Panc1 (cell line): ENCODE measurements around the gene SCRN2. TPM values are rescaled to one million over a fixed set of nuclear protein-coding genes. Genes with fewer than 3 reads are reported as not detected.

Experiments used
- ATAC-seq: fragments of 200-7000 bp; cut with Tn5 transposase; 2 replicates; pipeline ENCODE4 v1.9.1; 2020; ENCODE audit warnings: mild to moderate bottlenecking, moderate library complexity
- BruUV-seq: library from RNA; stranded (reverse); fragments of 400-500 nt; replicated peaks from 2 replicates; lab custom pipeline; 2021; lab: Mats Ljungman, UMichigan
- CTCF ChIA-PET: fragments of 300-600 bp; sonication (Branson Sonifier 250); formaldehyde crosslinking; loops from one replicate; lab custom pipeline; 2022; ENCODE audit warnings: antibody characterized with exemption; lab: Charles Lee
- POLR2A ChIA-PET: fragments of 300-600 bp; sonication (Branson Sonifier 250); formaldehyde crosslinking; loops from one replicate; lab custom pipeline; 2022; ENCODE audit warnings: antibody characterized with exemption; lab: Charles Lee
- DNase-seq: peaks from one replicate; pipeline ENCODE4 v3.0.0-alpha.2; 2010; ENCODE audit warnings: low read depth, low spot score
- H3K27ac ChIP-seq: 2 replicates; pipeline ENCODE4 v1.5.1; 2011; ENCODE audit warnings: mild to moderate bottlenecking, low read length, inconsistent platforms
- H3K27me3 ChIP-seq: fragments of 200-500 bp; sonication (Bioruptor generic); 2 replicates; pipeline ENCODE4 v1.6.0; 2014; ENCODE audit warnings: low read length, inconsistent platforms; ENCODE audit not compliant: control insufficient read depth, insufficient read depth
- H3K36me3 ChIP-seq: fragments of 200-500 bp; sonication (Bioruptor generic); 2 replicates; pipeline ENCODE4 v1.5.1; 2014; ENCODE audit warnings: inconsistent platforms, mild to moderate bottlenecking, low read length, moderate library complexity; ENCODE audit not compliant: control insufficient read depth, insufficient read depth
- H3K4me1 ChIP-seq: 2 replicates; pipeline ENCODE4 v1.5.1; 2011; ENCODE audit warnings: inconsistent platforms, mild to moderate bottlenecking, low read length, moderate library complexity; ENCODE audit not compliant: control insufficient read depth, insufficient read depth
- H3K4me3 ChIP-seq, 2 experiments: 2 replicates each; pipeline ENCODE4 v1.5.1; 2011 to 2012; ENCODE audit warnings: low read depth in 2 of 2, low read length in 2 of 2, mild to moderate bottlenecking in 2 of 2, inconsistent platforms in 1 of 2, moderate library complexity in 1 of 2
- H3K9me3 ChIP-seq: fragments of 200-500 bp; sonication (Bioruptor generic); 2 replicates; pipeline ENCODE4 v1.5.1; 2014; ENCODE audit warnings: low read depth, mild to moderate bottlenecking, inconsistent platforms, low read length, moderate library complexity; ENCODE audit not compliant: control insufficient read depth, insufficient read depth
- CTCF ChIP-seq: fragments of 450-650 bp; IDR thresholded peaks from 2 replicates; pipeline ENCODE4 v1.5.1; 2017; ENCODE audit warnings: mild to moderate bottlenecking
- POLR2AphosphoS5 ChIP-seq: IDR thresholded peaks from 2 replicates; pipeline ENCODE4 v1.6.1; 2012; ENCODE audit warnings: mild to moderate bottlenecking, low read depth, low read length, moderate library complexity
- REST ChIP-seq, 2 experiments: IDR thresholded peaks; 2 replicates each; pipeline ENCODE4 v1.6.1; 2011 to 2012; ENCODE audit warnings: low read depth in 2 of 2, control low read depth in 1 of 2, low read length in 1 of 2, mild to moderate bottlenecking in 1 of 2, moderate library complexity in 1 of 2; ENCODE audit not compliant: insufficient read depth in 1 of 2
- SIN3A ChIP-seq: IDR thresholded peaks from 2 replicates; pipeline ENCODE4 v1.6.1; 2012; ENCODE audit warnings: low read depth, mild to moderate bottlenecking, low read length, moderate library complexity, borderline replicate concordance; ENCODE audit not compliant: insufficient read depth
- TCF7L2 ChIP-seq: IDR thresholded peaks from 2 replicates; pipeline ENCODE4 v1.6.1; 2011; ENCODE audit warnings: mild to moderate bottlenecking, low read depth, low read length, inconsistent platforms
- in situ Hi-C: cut with HindIII; loops from 2 replicates; pipeline ENCODE4 v1.10.0; 2016; ENCODE audit warnings: low sequenced_read_pairs, low pct_unique_long_range_greater_than_20kb
- intact Hi-C: fragments of 100-400 bp; cut with micrococcal nuclease; formaldehyde crosslinking; loops from one replicate; pipeline ENCODE4 v1.10.0; 2022; ENCODE audit not compliant: unreplicated experiment
- total RNA-seq: library from RNA; stranded (reverse); gene quantifications from one replicate; pipeline ENCODE4 v1.2.1, GENCODE V29; 2021; ENCODE audit not compliant: unreplicated experiment

Gene SCRN2
- total RNA-seq, 1 experiment from 2014 or later, result 34.9 TPM

- Histone ChIP-seq H3K27ac (no peak overlapping the region), H3K36me3 (no peaks in the 10 kb centered on the region), H3K4me3 (no peak overlapping the region), H3K4me1 (no peaks in the 10 kb centered on the region), H3K9me3 (no peaks in the 10 kb centered on the region), H3K27me3 (no peaks in the 10 kb centered on the region)
- in situ Hi-C loops (no loop called here), intact Hi-C loops (loop anchor here (5.0 kb wide), 1 partner anchor 103 kb away; no protein-coding TSS in a partner anchor)
- no TSS peak for BruUV-seq
- ChIA-PET POLR2A (no interaction called here), CTCF (interaction anchor here (1.2 kb wide), 1 partner anchor 100 kb away, joined by 17 read pairs; no protein-coding TSS in a partner anchor)
- no peak for DNase-seq
- TF ChIP-seq SIN3A (no peak), REST (IDR thresholded peaks at IDR 0.05; ENCODE audit: insufficient read depth in 1 of 2, low read depth in 2 of 2, low read length in 1 of 2) (no peak), TCF7L2 (no peak), POLR2AphosphoS5 (no peak), CTCF (no peak)
- ATAC-seq, result no peak
These were observed 40.4 kb downstream of the SCRN2 start for GRCh38 chr17:47800686-47801085.

- POLR2A ChIA-PET, result interaction anchor here (0.6 kb wide), 1 partner anchor 84 kb away, joined by 4 read pairs; no protein-coding TSS in a partner anchor
- in situ Hi-C loops, result no loop called here
- peaks cover 9% of the 10 kb centered on the region for H3K27me3 ChIP-seq
- intact Hi-C loops, result no loop called here
- ATAC-seq, result no peak
- no peaks in the 10 kb centered on the region for H3K9me3 ChIP-seq
- CTCF ChIA-PET, result no interaction called here
- no peak overlapping the region for H3K27ac ChIP-seq
- BruUV-seq, result no TSS peak
- H3K4me1 ChIP-seq, result no peaks in the 10 kb centered on the region
- TF ChIP-seq SIN3A (no peak), REST (IDR thresholded peaks at IDR 0.05; ENCODE audit: insufficient read depth in 1 of 2, low read depth in 2 of 2, low read length in 1 of 2) (peak; percentile 82 to 91)
- H3K4me3 ChIP-seq, result no peak overlapping the region
- no peaks in the 10 kb centered on the region for H3K36me3 ChIP-seq
- no peak for DNase-seq
These were observed 43.3 kb downstream of the SCRN2 start for GRCh38 chr17:47797797-47798196.
